Measurements from ENCODE around the gene ELOVL6. TPM values are rescaled to one million over a fixed set of nuclear protein-coding genes. Genes with fewer than 3 reads are reported as not detected.

The ELOVL6 gene
- total RNA-seq, 4 donors from 2014 or later = 5.5 to 12.9 (median 9.7) TPM; not detected in 1

GRCh38 chr4:110129544-110129943 is 68.9 kb downstream of the ELOVL6 start:
- H3K4me1 ChIP-seq = no peaks in the 10 kb centered on the region
- no peaks in the 10 kb centered on the region for H3K9me3 ChIP-seq
- H3K4me3 ChIP-seq = no peak overlapping the region
- intact Hi-C loops (cut with DNase I; ENCODE audit: low total_unique reads) = no loop called here
- TF ChIP-seq POLR2A (IDR thresholded peaks at IDR 0.05) (no peak), CTCF (IDR thresholded peaks at IDR 0.05) (no peak)
- no peak for DNase-seq
- H3K36me3 ChIP-seq = no peaks in the 10 kb centered on the region
- H3K27ac ChIP-seq = no peak overlapping the region
- H3K27me3 ChIP-seq = no peaks in the 10 kb centered on the region

GRCh38 chr4:110128472-110128919 is 69.9 kb downstream of the ELOVL6 start:
- no peak for DNase-seq
- no peak overlapping the region for H3K27ac ChIP-seq
- no peak overlapping the region for H3K4me3 ChIP-seq
- H3K4me1 ChIP-seq = no peaks in the 10 kb centered on the region
- TF ChIP-seq CTCF (IDR thresholded peaks at IDR 0.05) = no peak
- no peak for TF ChIP-seq POLR2A (IDR thresholded peaks at IDR 0.05)
- H3K27me3 ChIP-seq = no peaks in the 10 kb centered on the region
- no peaks in the 10 kb centered on the region for H3K9me3 ChIP-seq
- intact Hi-C loops (cut with DNase I; ENCODE audit: low total_unique reads) = no loop called here
- no peaks in the 10 kb centered on the region for H3K36me3 ChIP-seq

- H3K27me3 ChIP-seq = no peaks in the 10 kb centered on the region
- TF ChIP-seq CTCF (IDR thresholded peaks at IDR 0.05) = no peak
- no peak for TF ChIP-seq POLR2A (IDR thresholded peaks at IDR 0.05)
- no peak overlapping the region for H3K4me3 ChIP-seq
- intact Hi-C loops (cut with DNase I; ENCODE audit: low total_unique reads) = no loop called here
- no peaks in the 10 kb centered on the region for H3K9me3 ChIP-seq
- H3K4me1 ChIP-seq = no peaks in the 10 kb centered on the region
- no peaks in the 10 kb centered on the region for H3K36me3 ChIP-seq
- DNase-seq = no peak
- no peak overlapping the region for H3K27ac ChIP-seq
Observed at GRCh38 chr4:110128029-110128428, 70.4 kb downstream of the ELOVL6 start.

- Histone ChIP-seq H3K4me3 (no peak overlapping the region), H3K27ac (no peak overlapping the region), H3K27me3 (no peaks in the 10 kb centered on the region), H3K4me1 (no peaks in the 10 kb centered on the region), H3K9me3 (no peaks in the 10 kb centered on the region), H3K36me3 (no peaks in the 10 kb centered on the region)
- intact Hi-C loops (cut with DNase I; ENCODE audit: low total_unique reads) = no loop called here
- no peak for DNase-seq
- TF ChIP-seq POLR2A (IDR thresholded peaks at IDR 0.05) = no peak
- TF ChIP-seq CTCF (IDR thresholded peaks at IDR 0.05) = no peak
Observed at GRCh38 chr4:110124711-110125110, 73.7 kb downstream of the ELOVL6 start.

GRCh38 chr4:110122201-110122600 is 76.2 kb downstream of the ELOVL6 start:
- no peaks in the 10 kb centered on the region for H3K4me1 ChIP-seq
- TF ChIP-seq CTCF (IDR thresholded peaks at IDR 0.05) = no peak
- no peak for TF ChIP-seq POLR2A (IDR thresholded peaks at IDR 0.05)
- no peak overlapping the region for H3K4me3 ChIP-seq
- no peak for DNase-seq
- no peaks in the 10 kb centered on the region for H3K27me3 ChIP-seq
- H3K9me3 ChIP-seq = no peaks in the 10 kb centered on the region
- H3K36me3 ChIP-seq = no peaks in the 10 kb centered on the region
- intact Hi-C loops (cut with DNase I; ENCODE audit: low total_unique reads) = no loop called here
- no peak overlapping the region for H3K27ac ChIP-seq
